Endothelial cell of umbilical vein (primary cell): ENCODE results near the gene PLEKHG4B. TPM values are rescaled to one million over a fixed set of nuclear protein-coding genes. Genes with fewer than 3 reads are reported as not detected.

Experiments used
- BruUV-seq: library from RNA; stranded (reverse); fragments of 400-500 nt; replicated peaks from 2 replicates; lab custom pipeline; 2021; lab: Mats Ljungman, UMichigan
- CTCF ChIA-PET: fragments of 300-600, 350-600 bp; sonication (Branson Sonifier 250); formaldehyde crosslinking; loops from one replicate; lab custom pipeline; 2021; ENCODE audit warnings: antibody characterized with exemption, inconsistent platforms; lab: Charles Lee
- POLR2A ChIA-PET: fragments of 300-600, 350-600 bp; sonication (Branson Sonifier 250); formaldehyde crosslinking; loops from one replicate; lab custom pipeline; 2021; ENCODE audit warnings: antibody characterized with exemption, inconsistent platforms; lab: Charles Lee
- DNase-seq: peaks from one replicate; pipeline ENCODE4 v3.0.0-alpha.2; 2011; ENCODE audit warnings: low read depth, low spot score
- FAIRE-seq: peaks from 2 replicates; lab custom pipeline; 2011; peaks lifted over from hg19 to GRCh38; lab: Jason Lieb, UNC
- H2AFZ ChIP-seq: 2 replicates; pipeline ENCODE4 v1.6.0; 2012; ENCODE audit warnings: low read depth, low read length, control low read depth, inconsistent platforms
- H3K27ac ChIP-seq: 2 replicates; pipeline ENCODE4 v1.5.1; 2011; ENCODE audit warnings: low read depth, mild to moderate bottlenecking, control low read depth, low read length, moderate library complexity; ENCODE audit not compliant: insufficient read depth
- H3K27me3 ChIP-seq, 2 experiments: 2 replicates each; pipeline versions ENCODE4 v1.6.0 to v1.6.1; 2011; ENCODE audit warnings: low read length in 2 of 2, mixed read lengths in 1 of 2; ENCODE audit not compliant: control insufficient read depth in 2 of 2, insufficient read depth in 2 of 2
- H3K36me3 ChIP-seq, 2 experiments: 2 replicates in 1 of 2; 3 replicates in 1 of 2; pipeline ENCODE4 v1.5.1; 2011; ENCODE audit warnings: low read length in 2 of 2, mild to moderate bottlenecking in 1 of 2, moderate library complexity in 1 of 2; ENCODE audit not compliant: control insufficient read depth in 2 of 2, insufficient read depth in 2 of 2; ENCODE audit errors: extremely low read depth in 1 of 2
- H3K4me1 ChIP-seq: 3 replicates; pipeline ENCODE4 v1.5.1; 2011; ENCODE audit warnings: mild to moderate bottlenecking, low read length; ENCODE audit not compliant: control insufficient read depth, insufficient read depth; ENCODE audit errors: extremely low read depth
- H3K4me2 ChIP-seq: 2 replicates; pipeline ENCODE4 v1.6.1; 2011; ENCODE audit warnings: low read length, control low read depth, mixed read lengths; ENCODE audit not compliant: insufficient read depth
- H3K4me3 ChIP-seq, 3 experiments: fragments of 200-600 bp in 1 of 3; sonication (generic), shearing (Covaris generic) in 1 of 3; replicated peaks in 1 of 3; 2 replicates each; pipeline ENCODE4 v1.5.1; 2011 to 2016; ENCODE audit warnings: control low read depth in 3 of 3, low read length in 3 of 3, mild to moderate bottlenecking in 2 of 3, inconsistent platforms in 1 of 3, low read depth in 1 of 3, moderate library complexity in 1 of 3; ENCODE audit not compliant: insufficient read depth in 1 of 3
- H3K79me2 ChIP-seq: 2 replicates; pipeline ENCODE4 v1.6.0; 2012; ENCODE audit warnings: low read length, inconsistent platforms; ENCODE audit not compliant: control insufficient read depth, insufficient read depth
- H3K9ac ChIP-seq: replicated peaks from 2 replicates; pipeline ENCODE3; 2011; ENCODE audit warnings: low read length, control low read depth; ENCODE audit not compliant: insufficient read depth; ENCODE audit errors: extremely low read depth
- H3K9me1 ChIP-seq: replicated peaks from 3 replicates; pipeline ENCODE4 v1.6.0; 2011; ENCODE audit warnings: mild to moderate bottlenecking, low read length; ENCODE audit not compliant: control insufficient read depth, insufficient read depth; ENCODE audit errors: extremely low read depth
- H3K9me3 ChIP-seq: replicated peaks from 2 replicates; pipeline ENCODE4 v1.5.1; 2012; ENCODE audit warnings: low read length, inconsistent platforms; ENCODE audit not compliant: control insufficient read depth, insufficient read depth
- H4K20me1 ChIP-seq: replicated peaks from 2 replicates; pipeline ENCODE3; 2011; ENCODE audit warnings: mild to moderate bottlenecking, low read length; ENCODE audit not compliant: control insufficient read depth, insufficient read depth; ENCODE audit errors: extremely low read depth
- CTCF ChIP-seq, 2 donors: IDR thresholded peaks; 1 replicate in 1 of 2; 2 replicates in 1 of 2; pipeline ENCODE4 v1.5.1; 2011; ENCODE audit warnings: low read length in 2 of 2, mild to moderate bottlenecking in 2 of 2, moderate library complexity in 2 of 2, control low read depth in 1 of 2, inconsistent platforms in 1 of 2, low read depth in 1 of 2; ENCODE audit not compliant: insufficient read depth in 1 of 2; ENCODE audit errors: extremely low read depth in 1 of 2
- EZH2 ChIP-seq: IDR thresholded peaks from 2 replicates; pipeline ENCODE4 v1.6.1; 2012; ENCODE audit warnings: borderline replicate concordance, low read depth, mild to moderate bottlenecking, moderate library complexity, low read length, inconsistent platforms; ENCODE audit not compliant: severe bottlenecking
- FOS ChIP-seq: IDR thresholded peaks from 2 replicates; pipeline ENCODE4 v1.6.1; 2011; ENCODE audit warnings: mild to moderate bottlenecking, low read length, moderate library complexity, borderline replicate concordance; ENCODE audit not compliant: insufficient read depth
- GATA2 ChIP-seq: IDR thresholded peaks from 2 replicates; pipeline ENCODE4 v1.7.0; 2011; ENCODE audit warnings: low read depth, mild to moderate bottlenecking, moderate library complexity, mixed read lengths, low read length; ENCODE audit not compliant: insufficient read length, insufficient read depth
- JUN ChIP-seq: IDR thresholded peaks from 2 replicates; pipeline ENCODE4 v1.6.1; 2011; ENCODE audit warnings: borderline replicate concordance, low read depth; ENCODE audit not compliant: insufficient read length, insufficient read depth
- MAX ChIP-seq: IDR thresholded peaks from 2 replicates; pipeline ENCODE4 v1.6.1; 2011; ENCODE audit not compliant: insufficient read depth, insufficient read length
- MYC ChIP-seq: IDR thresholded peaks from one replicate; pipeline ENCODE4 v1.6.1; 2011; ENCODE audit warnings: mild to moderate bottlenecking, low read depth, low read length
- POLR2A ChIP-seq: IDR thresholded peaks from 2 replicates; pipeline ENCODE4 v1.6.1; 2012; ENCODE audit warnings: low read depth, mild to moderate bottlenecking, control low read depth, low read length
- POLR2AphosphoS5 ChIP-seq: IDR thresholded peaks from 2 replicates; pipeline ENCODE4 v1.6.1; 2012; ENCODE audit warnings: low read depth, mild to moderate bottlenecking, control low read depth, low read length, moderate library complexity; ENCODE audit not compliant: insufficient read depth
- dilution Hi-C: fragments of 300-500 bp; cut with MboI; formaldehyde crosslinking; loops from one replicate; pipeline ENCODE4 v1.15.0; 2019; ENCODE audit warnings: low sequenced_read_pairs; ENCODE audit not compliant: extremely low pct_ligation_motif_present
- intact Hi-C: fragments of 100-400 bp; cut with micrococcal nuclease; formaldehyde crosslinking; loops from one replicate; pipeline ENCODE4 v1.10.0; 2022
- polyA plus RNA-seq, 4 experiments: library from polyadenylated mRNA; depleted of rRNA in 3 of 4; stranded (reverse) in 3 of 4; unstranded in 1 of 4; fragments of >200 nt; gene quantifications; 2 replicates each; pipeline versions ENCODE4 v1.2.1 to v1.2.3, GENCODE V29; 2011 to 2012; ENCODE audit warnings: missing spikeins in 1 of 4
- total RNA-seq: library from RNA; stranded (reverse); gene quantifications from 2 replicates; pipeline ENCODE4 v1.2.3, GENCODE V29; 2021

PLEKHG4B gene
- total and polyA plus RNA-seq, 2 donors (not counting 3 experiments of a cell fraction or from before 2014, with no cell fraction given), result not detected

GRCh38 chr5:51500-51823 is 40.5 kb upstream of the PLEKHG4B start:
- no peak overlapping the region for H3K4me3 ChIP-seq
- H3K79me2 ChIP-seq, result no peaks in the 10 kb centered on the region
- ChIA-PET CTCF (no interaction called here), POLR2A (no interaction called here)
- no peaks in the 10 kb centered on the region for H3K4me1 ChIP-seq
- FAIRE-seq (no peak), DNase-seq (no peak)
- H3K9me3 ChIP-seq, result no peaks in the 10 kb centered on the region
- dilution Hi-C loops (no loop called here), intact Hi-C loops (no loop called here)
- no TSS peak for BruUV-seq
- no peak overlapping the region for H3K9ac ChIP-seq
- no peaks in the 10 kb centered on the region for H3K36me3 ChIP-seq
- H4K20me1 ChIP-seq, result no peaks in the 10 kb centered on the region
- no peak overlapping the region for H3K27ac ChIP-seq
- TF ChIP-seq JUN (no peak), MAX (no peak), MYC (no peak), EZH2 (no peak), POLR2AphosphoS5 (no peak), POLR2A (no peak), FOS (no peak), GATA2 (no peak), CTCF (IDR thresholded peaks at IDR 0.05; ENCODE audit: extremely low read depth in 1 of 2, insufficient read depth in 1 of 2, low read depth in 1 of 2, low read length in 2 of 2) (no peak)
- H3K27me3 ChIP-seq, result peaks cover 2 to 11% of the 10 kb centered on the region in 2 experiments
- no peaks in the 10 kb centered on the region for H3K9me1 ChIP-seq
- no peak overlapping the region for H2AFZ ChIP-seq
- H3K4me2 ChIP-seq, result no peak overlapping the region
